Thyroid gland (tissue), 4 donors: ENCODE measurements around the gene PIP5K1C.

Experiments
- POLR2A ChIP-seq, 2 donors: fragments of 450-650 bp; IDR thresholded peaks; one replicate each; pipeline ENCODE4 v1.6.1; 2017; ENCODE audit warnings: antibody characterized with exemption in 2 of 2, mild to moderate bottlenecking in 2 of 2, moderate library complexity in 1 of 2
- TF ChIP-seq, protein P1 (sequence below), 6 experiments: fragments of 200-600 bp in 3 of 6; fragments of 450-650 bp in 3 of 6; sonication (generic) in 3 of 6; IDR thresholded peaks; one replicate each; pipeline ENCODE4 v1.5.1; 2016 to 2019; ENCODE audit warnings: antibody characterized with exemption in 6 of 6, mild to moderate bottlenecking in 2 of 6, inconsistent platforms in 1 of 6, moderate library complexity in 1 of 6

DNA sequence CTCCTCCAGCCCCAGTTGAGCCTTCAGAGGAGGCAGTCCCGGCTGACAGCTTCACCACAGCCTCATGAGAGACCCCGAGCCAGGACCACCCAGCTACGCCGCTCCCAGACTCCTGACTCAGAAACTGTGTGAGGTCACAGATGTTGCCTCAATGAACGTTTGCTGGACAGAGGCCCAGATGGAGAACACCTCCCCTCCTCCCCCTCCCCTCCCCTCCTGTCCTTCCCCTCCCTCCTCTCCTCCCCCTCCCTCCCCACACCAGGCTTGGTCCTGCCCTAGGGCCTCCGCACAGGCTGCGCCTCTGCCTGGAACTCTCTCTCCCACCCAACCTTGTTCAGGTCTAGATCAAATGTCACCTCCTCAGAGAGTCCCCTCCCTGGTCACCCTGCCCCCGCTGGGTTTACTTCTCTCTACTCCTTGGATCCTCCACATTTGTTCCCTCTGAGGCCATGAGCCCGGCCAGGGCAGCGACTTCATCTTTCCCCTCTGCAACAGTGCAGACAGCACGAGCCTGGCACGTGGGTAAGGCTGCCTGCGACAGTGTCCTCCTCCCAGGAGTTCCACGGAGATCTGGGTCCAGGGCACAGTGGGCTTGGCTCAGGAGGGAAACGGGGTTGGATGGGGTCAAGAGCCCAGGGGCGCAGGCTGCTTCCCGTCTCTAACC lies 17.4 kb downstream of the PIP5K1C start:
- TF ChIP-seq, protein P1, sequence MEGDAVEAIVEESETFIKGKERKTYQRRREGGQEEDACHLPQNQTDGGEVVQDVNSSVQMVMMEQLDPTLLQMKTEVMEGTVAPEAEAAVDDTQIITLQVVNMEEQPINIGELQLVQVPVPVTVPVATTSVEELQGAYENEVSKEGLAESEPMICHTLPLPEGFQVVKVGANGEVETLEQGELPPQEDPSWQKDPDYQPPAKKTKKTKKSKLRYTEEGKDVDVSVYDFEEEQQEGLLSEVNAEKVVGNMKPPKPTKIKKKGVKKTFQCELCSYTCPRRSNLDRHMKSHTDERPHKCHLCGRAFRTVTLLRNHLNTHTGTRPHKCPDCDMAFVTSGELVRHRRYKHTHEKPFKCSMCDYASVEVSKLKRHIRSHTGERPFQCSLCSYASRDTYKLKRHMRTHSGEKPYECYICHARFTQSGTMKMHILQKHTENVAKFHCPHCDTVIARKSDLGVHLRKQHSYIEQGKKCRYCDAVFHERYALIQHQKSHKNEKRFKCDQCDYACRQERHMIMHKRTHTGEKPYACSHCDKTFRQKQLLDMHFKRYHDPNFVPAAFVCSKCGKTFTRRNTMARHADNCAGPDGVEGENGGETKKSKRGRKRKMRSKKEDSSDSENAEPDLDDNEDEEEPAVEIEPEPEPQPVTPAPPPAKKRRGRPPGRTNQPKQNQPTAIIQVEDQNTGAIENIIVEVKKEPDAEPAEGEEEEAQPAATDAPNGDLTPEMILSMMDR (IDR thresholded peaks at IDR 0.05) = no peak
- TF ChIP-seq POLR2A (IDR thresholded peaks at IDR 0.05) = no peak
